Stimulated activated CD8-positive, alpha-beta memory T cell treated with anti-CD3 and anti-CD28 coated beads, Interleukin-12 subunit alpha, Interleukin-12 subunit beta, amount 100 ng/mL, for 4 hours (primary cell): ENCODE measurements around the gene ANLN.
"Not testable (repeated sequence)": the region's sequence is repeated elsewhere in the genome, so short reads cannot be mapped to it uniquely, and the experiment has no call there.

Experiments used
- DNase-seq: peaks from one replicate; pipeline ENCODE4 v3.0.0-alpha.2; 2020; ENCODE audit warnings: low read depth

ANLN gene

GRCh38 chr7:36409180-36409579 lies 19.5 kb downstream of the ANLN start:
- no peak for DNase-seq

- no peak for DNase-seq
Measured at GRCh38 chr7:36415144-36415543, 25.5 kb downstream of the ANLN start.

GRCh38 chr7:36416251-36416650 lies 26.6 kb downstream of the ANLN start:
- DNase-seq: no peak

GRCh38 chr7:36420307-36420706 lies 30.6 kb downstream of the ANLN start:
- DNase-seq: no peak

GRCh38 chr7:36422072-36422471 lies 32.4 kb downstream of the ANLN start:
- DNase-seq: no peak

- DNase-seq: no peak
Measured at GRCh38 chr7:36423633-36424032, 34.0 kb downstream of the ANLN start.

GRCh38 chr7:36430186-36430585 lies 40.5 kb downstream of the ANLN start:
- DNase-seq: no peak

- DNase-seq: no peak
Measured at GRCh38 chr7:36430881-36431280, 41.2 kb downstream of the ANLN start.

GRCh38 chr7:36438211-36438610 lies 48.5 kb downstream of the ANLN start:
- no peak for DNase-seq

GRCh38 chr7:36439624-36440023 lies 50.0 kb downstream of the ANLN start:
- DNase-seq: no peak

GRCh38 chr7:36440880-36441279 lies 51.2 kb downstream of the ANLN start:
- no peak for DNase-seq

GRCh38 chr7:36441344-36442022 lies 51.8 kb downstream of the ANLN start:
- no peak for DNase-seq

- no peak for DNase-seq
Measured at GRCh38 chr7:36448781-36449379, 59.2 kb downstream of the ANLN start.

- no peak for DNase-seq
Measured at GRCh38 chr7:36449685-36450084, 60.0 kb downstream of the ANLN start.

GRCh38 chr7:36453769-36454168 lies 64.1 kb downstream of the ANLN start:
- no peak for DNase-seq

- no peak for DNase-seq
Measured at GRCh38 chr7:36455646-36456045, 66.0 kb downstream of the ANLN start.

- no peak for DNase-seq
Measured at GRCh38 chr7:36456138-36456537, 66.5 kb downstream of the ANLN start.

- DNase-seq: no peak
Measured at GRCh38 chr7:36456548-36456947, 66.9 kb downstream of the ANLN start.

- DNase-seq: no peak
Measured at GRCh38 chr7:36459236-36459960, 69.7 kb downstream of the ANLN start.

- DNase-seq: no peak
Measured at GRCh38 chr7:36460811-36461429, 71.3 kb downstream of the ANLN start.

- DNase-seq: no peak
Measured at GRCh38 chr7:36462551-36463137, 73.0 kb downstream of the ANLN start.

- DNase-seq: no peak
Measured at GRCh38 chr7:36464271-36464670, 74.6 kb downstream of the ANLN start.

- DNase-seq: not testable (repeated sequence)
Measured at GRCh38 chr7:36466001-36466400, 76.3 kb downstream of the ANLN start.
